ENCODE measurements around the gene DAAM2. TPM values are rescaled to one million over a fixed set of nuclear protein-coding genes. Genes with fewer than 3 reads are reported as not detected.

Gene DAAM2
- total and polyA plus RNA-seq, 2 donors: 1.1 to 4.2 TPM

DNA sequence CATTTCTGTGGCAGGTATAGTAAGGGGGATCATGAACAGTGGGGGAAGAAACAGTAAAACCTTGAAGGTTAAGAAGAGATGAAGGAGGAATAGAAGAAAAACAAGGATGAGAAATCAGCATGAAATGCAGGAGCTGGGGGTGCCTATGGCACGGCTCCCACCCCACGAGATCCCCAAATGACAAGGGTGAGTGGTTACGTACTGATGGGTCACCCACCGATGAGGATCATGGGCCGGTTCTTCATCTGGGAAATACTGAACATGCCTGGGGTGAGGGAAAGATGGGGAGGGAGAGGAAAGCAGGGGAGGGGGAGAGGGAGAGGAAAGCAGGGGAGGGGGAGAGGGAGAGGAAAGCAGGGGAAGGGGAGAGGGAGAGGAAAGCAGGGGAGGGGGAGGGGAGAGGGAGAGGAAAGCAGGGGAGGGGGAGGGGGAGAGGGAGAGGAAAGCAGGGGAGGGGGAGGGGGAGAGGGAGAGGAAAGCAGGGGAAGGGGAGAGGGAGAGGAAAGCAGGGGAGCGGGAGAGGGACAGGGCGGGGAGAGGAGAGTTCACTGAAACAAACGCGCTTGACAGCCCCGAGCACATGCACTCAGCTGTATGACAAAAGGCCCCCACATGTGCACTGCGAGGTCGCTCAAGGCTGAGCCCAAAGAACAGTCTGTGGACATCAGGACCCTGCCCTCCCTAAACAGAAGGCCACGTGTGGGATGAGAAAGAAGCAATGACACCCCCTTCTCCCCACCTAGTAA is 116.8 kb downstream of the DAAM2 start:
- WGBS: 96% methylated on average over 13 of the region's 13 CpGs
- DNase-seq (ENCODE audit: low read depth in 6 of 9, low spot score in 9 of 9): no peak
- Histone ChIP-seq H3K27ac (ENCODE audit: low read depth in 1 of 2, low read length in 1 of 2) (no peak overlapping the region), H3K9me3 (ENCODE audit: control insufficient read depth in 2 of 2, insufficient read depth in 1 of 2, low read length in 1 of 2) (no peaks in the 10 kb centered on the region), H3K36me3 (ENCODE audit: control insufficient read depth in 2 of 2, insufficient read depth in 2 of 2, low read length in 1 of 2) (no peaks in the 10 kb centered on the region), H3K4me1 (ENCODE audit: control insufficient read depth in 2 of 2, insufficient read depth in 2 of 2, low read length in 2 of 2) (peaks cover 18 to 20% of the 10 kb centered on the region in 2 donors), H3K4me3 (ENCODE audit: low read length in 2 of 2) (no peak overlapping the region), H3K27me3 (ENCODE audit: control insufficient read depth in 2 of 2, insufficient read depth in 1 of 2, low read length in 1 of 2) (no peaks in the 10 kb centered on the region)

DNA sequence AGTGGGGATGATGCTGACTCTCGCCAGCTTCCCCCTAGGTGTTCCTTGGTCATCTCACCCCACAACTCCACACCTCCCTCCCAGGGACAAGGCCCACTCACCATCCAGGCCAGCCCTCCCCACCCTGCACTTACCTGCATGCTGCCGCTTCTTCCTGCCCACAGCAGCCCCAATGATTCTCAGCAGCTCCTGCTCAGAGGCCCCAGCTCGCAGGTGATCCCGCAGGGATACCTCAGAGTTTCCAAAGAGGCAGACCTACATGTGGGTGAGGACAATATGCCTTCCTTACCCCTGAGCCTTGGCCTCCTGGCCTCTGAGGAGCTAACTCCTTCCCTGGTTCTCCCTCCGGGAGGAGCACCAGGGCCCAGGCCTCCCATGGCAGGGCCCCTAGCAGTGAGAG is 117.5 kb downstream of the DAAM2 start:
- H3K4me3 ChIP-seq (ENCODE audit: low read length in 2 of 2): no peak overlapping the region
- 96% methylated on average over 5 of the region's 5 CpGs for WGBS
- no peaks in the 10 kb centered on the region for H3K27me3 ChIP-seq (ENCODE audit: control insufficient read depth in 2 of 2, insufficient read depth in 1 of 2, low read length in 1 of 2)
- DNase-seq (ENCODE audit: low read depth in 6 of 9, low spot score in 9 of 9): no peak
- H3K27ac ChIP-seq (ENCODE audit: low read depth in 1 of 2, low read length in 1 of 2): no peak overlapping the region
- peaks cover 18 to 20% of the 10 kb centered on the region in 2 donors for H3K4me1 ChIP-seq (ENCODE audit: control insufficient read depth in 2 of 2, insufficient read depth in 2 of 2, low read length in 2 of 2)
- H3K9me3 ChIP-seq (ENCODE audit: control insufficient read depth in 2 of 2, insufficient read depth in 1 of 2, low read length in 1 of 2): no peaks in the 10 kb centered on the region
- no peaks in the 10 kb centered on the region for H3K36me3 ChIP-seq (ENCODE audit: control insufficient read depth in 2 of 2, insufficient read depth in 2 of 2, low read length in 1 of 2)

DNA sequence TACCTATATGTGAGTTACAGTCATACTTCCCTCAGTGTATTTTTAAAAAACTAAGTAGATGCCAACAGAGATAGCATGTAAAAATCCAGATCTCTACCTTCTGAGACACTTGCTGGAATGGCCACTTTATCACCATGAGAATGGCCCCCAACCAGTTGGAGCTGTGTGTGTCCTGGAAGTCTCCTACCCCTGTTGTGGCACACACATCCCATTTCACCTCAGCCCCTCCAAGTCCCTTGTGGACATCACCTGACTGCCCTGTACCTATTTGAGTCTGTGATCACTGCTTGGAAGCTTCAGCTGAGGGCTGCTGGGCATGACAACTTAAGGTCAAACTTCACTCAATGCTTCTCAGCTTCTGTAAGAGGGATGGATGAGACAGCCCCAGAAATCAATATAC is 118.0 kb downstream of the DAAM2 start:
- Histone ChIP-seq H3K4me3 (ENCODE audit: low read length in 2 of 2) (no peak overlapping the region), H3K9me3 (ENCODE audit: control insufficient read depth in 2 of 2, insufficient read depth in 1 of 2, low read length in 1 of 2) (no peaks in the 10 kb centered on the region), H3K36me3 (ENCODE audit: control insufficient read depth in 2 of 2, insufficient read depth in 2 of 2, low read length in 1 of 2) (no peaks in the 10 kb centered on the region), H3K4me1 (ENCODE audit: control insufficient read depth in 2 of 2, insufficient read depth in 2 of 2, low read length in 2 of 2) (peaks cover 18 to 20% of the 10 kb centered on the region in 2 donors), H3K27ac (ENCODE audit: low read depth in 1 of 2, low read length in 1 of 2) (no peak overlapping the region), H3K27me3 (ENCODE audit: control insufficient read depth in 2 of 2, insufficient read depth in 1 of 2, low read length in 1 of 2) (no peaks in the 10 kb centered on the region)
- DNase-seq (ENCODE audit: low read depth in 6 of 9, low spot score in 9 of 9): no peak

DNA sequence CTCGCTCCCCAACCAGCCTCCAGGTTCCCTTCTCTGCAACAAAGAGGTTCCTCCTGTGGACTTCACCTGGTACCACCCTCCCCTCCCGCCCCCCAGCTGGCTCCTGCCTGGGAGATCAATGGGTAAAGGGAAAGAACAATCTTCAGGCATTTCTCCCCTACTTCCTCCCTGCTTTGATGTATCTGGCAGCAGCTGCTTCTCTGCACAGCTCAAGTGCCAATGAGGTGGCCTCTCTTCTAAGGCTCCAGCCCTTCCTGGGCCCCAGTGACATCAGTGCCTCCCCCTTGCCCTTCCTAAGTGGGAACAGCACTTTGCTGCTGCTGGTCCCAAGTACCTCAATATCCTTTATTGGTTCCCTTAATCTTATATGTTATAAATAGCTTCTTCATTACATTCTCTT is 118.6 kb downstream of the DAAM2 start:
- peak in 4 of 9 donors; percentile 40 to 60 (median 45) for DNase-seq (ENCODE audit: low read depth in 6 of 9, low spot score in 9 of 9)
- Histone ChIP-seq H3K27me3 (ENCODE audit: control insufficient read depth in 2 of 2, insufficient read depth in 1 of 2, low read length in 1 of 2) (no peaks in the 10 kb centered on the region), H3K4me1 (ENCODE audit: control insufficient read depth in 2 of 2, insufficient read depth in 2 of 2, low read length in 2 of 2) (peaks cover 18 to 20% of the 10 kb centered on the region in 2 donors), H3K9me3 (ENCODE audit: control insufficient read depth in 2 of 2, insufficient read depth in 1 of 2, low read length in 1 of 2) (no peaks in the 10 kb centered on the region), H3K27ac (ENCODE audit: low read depth in 1 of 2, low read length in 1 of 2) (no peak overlapping the region), H3K36me3 (ENCODE audit: control insufficient read depth in 2 of 2, insufficient read depth in 2 of 2, low read length in 1 of 2) (peaks cover 0 to 3% of the 10 kb centered on the region in 2 donors), H3K4me3 (ENCODE audit: low read length in 2 of 2) (no peak overlapping the region)
- WGBS: 53% methylated on average over 2 of the region's 2 CpGs

DNA sequence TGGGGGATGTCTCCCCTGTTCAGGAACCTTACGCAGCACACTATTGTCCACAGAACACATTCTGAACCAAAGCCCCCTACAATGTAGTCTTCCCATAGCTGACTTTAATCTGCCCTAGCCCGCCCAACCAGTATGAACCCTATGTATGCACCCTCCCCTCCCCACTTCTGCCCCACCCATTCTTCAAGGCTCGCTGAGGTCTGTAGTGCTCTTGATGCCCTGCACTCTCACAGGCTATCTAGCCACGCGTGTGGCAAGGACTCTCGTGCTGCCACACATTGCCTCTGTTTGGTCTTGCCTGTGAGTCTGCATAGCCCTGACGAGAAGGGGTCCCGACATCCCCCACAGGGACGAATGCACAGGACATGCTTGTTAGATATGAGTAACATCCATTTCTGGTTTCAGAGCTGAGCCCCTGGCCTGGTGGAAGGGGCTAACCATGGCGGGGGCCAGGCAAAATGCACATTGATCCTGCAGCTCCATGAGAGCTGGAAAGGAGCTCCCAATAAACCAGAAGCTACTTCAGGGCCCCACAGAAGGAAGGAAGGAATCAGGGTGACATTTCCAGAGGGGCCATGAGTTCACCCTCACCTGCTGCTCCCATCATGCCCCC is 119.4 kb downstream of the DAAM2 start:
- H3K9me3 ChIP-seq (ENCODE audit: control insufficient read depth in 2 of 2, insufficient read depth in 1 of 2, low read length in 1 of 2): no peaks in the 10 kb centered on the region
- no peak overlapping the region for H3K4me3 ChIP-seq (ENCODE audit: low read length in 2 of 2)
- no peak overlapping the region for H3K27ac ChIP-seq (ENCODE audit: low read depth in 1 of 2, low read length in 1 of 2)
- no peaks in the 10 kb centered on the region for H3K27me3 ChIP-seq (ENCODE audit: control insufficient read depth in 2 of 2, insufficient read depth in 1 of 2, low read length in 1 of 2)
- H3K4me1 ChIP-seq (ENCODE audit: control insufficient read depth in 2 of 2, insufficient read depth in 2 of 2, low read length in 2 of 2): peaks cover 18 to 20% of the 10 kb centered on the region in 2 donors
- DNase-seq (ENCODE audit: low read depth in 6 of 9, low spot score in 9 of 9): no peak
- WGBS: 97% methylated on average over 10 of the region's 10 CpGs
- peaks cover 0 to 3% of the 10 kb centered on the region in 2 donors for H3K36me3 ChIP-seq (ENCODE audit: control insufficient read depth in 2 of 2, insufficient read depth in 2 of 2, low read length in 1 of 2)

DNA sequence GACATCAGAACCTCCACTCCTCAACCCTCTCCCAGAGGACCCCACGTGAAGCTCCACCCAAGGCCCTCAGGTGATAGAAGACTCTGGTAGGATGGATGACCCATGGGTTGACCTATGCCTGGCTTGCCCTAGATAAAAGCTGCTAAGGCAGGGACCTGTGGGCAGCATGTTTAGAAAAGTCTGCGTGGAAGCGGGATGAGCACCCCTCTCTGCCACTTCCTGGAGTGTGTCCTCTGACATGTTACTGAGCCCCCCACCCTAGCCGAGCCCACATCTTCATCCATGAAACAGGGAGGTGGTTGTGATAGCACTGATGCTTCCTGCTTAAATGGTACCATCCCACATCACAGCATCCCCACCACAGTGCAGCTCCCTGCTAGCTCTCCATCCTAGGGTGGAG is 120.3 kb downstream of the DAAM2 start:
- Histone ChIP-seq H3K27ac (ENCODE audit: low read depth in 1 of 2, low read length in 1 of 2) (no peak overlapping the region), H3K36me3 (ENCODE audit: control insufficient read depth in 2 of 2, insufficient read depth in 2 of 2, low read length in 1 of 2) (peaks cover 0 to 3% of the 10 kb centered on the region in 2 donors), H3K9me3 (ENCODE audit: control insufficient read depth in 2 of 2, insufficient read depth in 1 of 2, low read length in 1 of 2) (no peaks in the 10 kb centered on the region), H3K27me3 (ENCODE audit: control insufficient read depth in 2 of 2, insufficient read depth in 1 of 2, low read length in 1 of 2) (no peaks in the 10 kb centered on the region), H3K4me3 (ENCODE audit: low read length in 2 of 2) (no peak overlapping the region), H3K4me1 (ENCODE audit: control insufficient read depth in 2 of 2, insufficient read depth in 2 of 2, low read length in 2 of 2) (peaks cover 18 to 20% of the 10 kb centered on the region in 2 donors)
- WGBS: 96% methylated on average over 4 of the region's 4 CpGs
- no peak for DNase-seq (ENCODE audit: low read depth in 6 of 9, low spot score in 9 of 9)

DNA sequence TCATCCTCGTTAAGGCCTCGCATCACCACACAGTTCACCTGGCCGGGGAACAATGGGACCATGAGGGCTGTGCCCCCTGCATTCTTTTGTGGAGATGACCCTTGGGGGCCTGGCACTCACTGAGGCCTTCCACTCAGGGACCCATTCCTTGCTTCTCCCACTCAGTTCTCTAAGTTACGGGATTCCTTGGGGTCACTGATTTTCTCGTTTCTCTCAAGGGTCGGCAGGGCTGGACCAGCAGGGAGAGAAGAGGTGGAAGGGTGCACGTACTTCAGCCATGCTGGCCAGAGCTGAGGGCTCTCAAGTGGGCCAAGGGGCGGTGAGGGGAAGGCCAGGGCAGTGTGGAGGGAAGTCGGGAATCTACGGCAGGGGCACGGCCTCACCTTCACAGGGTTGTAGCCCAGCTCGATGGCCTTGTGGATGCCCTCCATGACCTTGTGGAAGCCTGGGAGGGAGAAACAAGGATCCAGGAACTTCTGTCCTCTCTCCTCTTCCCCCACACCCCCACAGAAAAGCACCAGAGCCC is 121.3 kb downstream of the DAAM2 start:
- WGBS: 99% methylated on average over 12 of the region's 12 CpGs

DNA sequence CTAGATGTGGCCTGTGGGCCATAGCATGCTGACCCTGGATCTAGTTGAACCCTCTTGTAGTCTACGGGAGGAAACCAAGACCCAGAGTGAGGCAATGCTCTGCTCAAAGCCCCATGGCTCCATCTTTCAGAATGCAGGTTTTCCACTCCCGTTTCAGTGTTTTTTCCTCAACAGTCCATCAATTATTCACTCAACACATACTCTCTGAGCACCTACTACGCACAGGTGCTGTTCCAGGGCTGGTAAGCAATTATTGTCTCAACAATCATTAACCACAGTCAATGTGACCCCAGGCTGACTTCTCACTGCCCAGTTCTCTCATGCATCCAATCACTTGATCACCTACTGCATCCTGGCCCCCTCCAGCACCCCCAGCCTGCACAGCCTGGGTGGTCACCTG is 122.1 kb downstream of the DAAM2 start:
- Histone ChIP-seq H3K27ac (ENCODE audit: low read depth in 1 of 2, low read length in 1 of 2) (no peak overlapping the region), H3K27me3 (ENCODE audit: control insufficient read depth in 2 of 2, insufficient read depth in 1 of 2, low read length in 1 of 2) (no peaks in the 10 kb centered on the region), H3K9me3 (ENCODE audit: control insufficient read depth in 2 of 2, insufficient read depth in 1 of 2, low read length in 1 of 2) (no peaks in the 10 kb centered on the region), H3K4me1 (ENCODE audit: control insufficient read depth in 2 of 2, insufficient read depth in 2 of 2, low read length in 2 of 2) (peaks cover 18 to 22% of the 10 kb centered on the region in 2 donors), H3K4me3 (ENCODE audit: low read length in 2 of 2) (no peak overlapping the region), H3K36me3 (ENCODE audit: control insufficient read depth in 2 of 2, insufficient read depth in 2 of 2, low read length in 1 of 2) (peaks cover 0 to 3% of the 10 kb centered on the region in 2 donors)
- DNase-seq (ENCODE audit: low read depth in 6 of 9, low spot score in 9 of 9): no peak
- WGBS: 97% methylated on average over 3 of the region's 3 CpGs

More for the DNA sequence above, 121.3 kb downstream of the DAAM2 start:
- no peaks in the 10 kb centered on the region for H3K27me3 ChIP-seq (ENCODE audit: control insufficient read depth in 2 of 2, insufficient read depth in 1 of 2, low read length in 1 of 2)
- peaks cover 18 to 22% of the 10 kb centered on the region in 2 donors for H3K4me1 ChIP-seq (ENCODE audit: control insufficient read depth in 2 of 2, insufficient read depth in 2 of 2, low read length in 2 of 2)
- H3K4me3 ChIP-seq (ENCODE audit: low read length in 2 of 2): no peak overlapping the region
- DNase-seq (ENCODE audit: low read depth in 6 of 9, low spot score in 9 of 9): no peak
- H3K36me3 ChIP-seq (ENCODE audit: control insufficient read depth in 2 of 2, insufficient read depth in 2 of 2, low read length in 1 of 2): peaks cover 0 to 3% of the 10 kb centered on the region in 2 donors
- H3K27ac ChIP-seq (ENCODE audit: low read depth in 1 of 2, low read length in 1 of 2): no peak overlapping the region
- no peaks in the 10 kb centered on the region for H3K9me3 ChIP-seq (ENCODE audit: control insufficient read depth in 2 of 2, insufficient read depth in 1 of 2, low read length in 1 of 2)

DNA sequence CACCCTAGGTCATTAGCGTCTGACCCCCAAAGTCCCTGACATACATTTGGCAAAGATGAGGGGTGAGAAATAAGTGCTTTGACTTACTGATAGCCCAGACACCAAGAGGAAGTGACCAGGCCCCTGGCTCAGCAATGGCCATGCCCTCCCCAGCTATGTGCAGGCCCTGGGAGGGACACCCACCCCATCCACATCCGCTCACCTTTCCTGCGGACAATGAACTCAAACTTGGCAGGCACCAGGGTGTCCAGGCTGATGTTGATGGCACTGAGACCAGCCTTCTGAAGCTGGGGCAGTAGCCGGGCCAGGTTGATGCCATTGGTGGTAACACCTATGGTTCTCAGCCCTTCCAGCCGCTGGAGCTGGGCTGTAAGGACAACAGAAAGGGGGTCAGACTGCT is 123.7 kb downstream of the DAAM2 start:
- WGBS: 97% methylated on average over 5 of the region's 5 CpGs
- H3K36me3 ChIP-seq (ENCODE audit: control insufficient read depth in 2 of 2, insufficient read depth in 2 of 2, low read length in 1 of 2): peaks cover 0 to 3% of the 10 kb centered on the region in 2 donors
- DNase-seq (ENCODE audit: low read depth in 6 of 9, low spot score in 9 of 9): no peak
- H3K4me1 ChIP-seq (ENCODE audit: control insufficient read depth in 2 of 2, insufficient read depth in 2 of 2, low read length in 2 of 2): peaks cover 10 to 11% of the 10 kb centered on the region in 2 donors
- H3K27me3 ChIP-seq (ENCODE audit: control insufficient read depth in 2 of 2, insufficient read depth in 1 of 2, low read length in 1 of 2): no peaks in the 10 kb centered on the region
- no peaks in the 10 kb centered on the region for H3K9me3 ChIP-seq (ENCODE audit: control insufficient read depth in 2 of 2, insufficient read depth in 1 of 2, low read length in 1 of 2)
- H3K4me3 ChIP-seq (ENCODE audit: low read length in 2 of 2): no peak overlapping the region
- H3K27ac ChIP-seq (ENCODE audit: low read depth in 1 of 2, low read length in 1 of 2): no peak overlapping the region

Measured in thymus (tissue), 11 donors.